Measurements from ENCODE around the gene MOCS1.

GRCh38 chr6:39935241-39935640, 979 bp upstream of the MOCS1 start:
- no peak for TF ChIP-seq EZH2 (IDR thresholded peaks at IDR 0.05; ENCODE audit: low read length, missing control alignments)
- TF ChIP-seq, protein P1, sequence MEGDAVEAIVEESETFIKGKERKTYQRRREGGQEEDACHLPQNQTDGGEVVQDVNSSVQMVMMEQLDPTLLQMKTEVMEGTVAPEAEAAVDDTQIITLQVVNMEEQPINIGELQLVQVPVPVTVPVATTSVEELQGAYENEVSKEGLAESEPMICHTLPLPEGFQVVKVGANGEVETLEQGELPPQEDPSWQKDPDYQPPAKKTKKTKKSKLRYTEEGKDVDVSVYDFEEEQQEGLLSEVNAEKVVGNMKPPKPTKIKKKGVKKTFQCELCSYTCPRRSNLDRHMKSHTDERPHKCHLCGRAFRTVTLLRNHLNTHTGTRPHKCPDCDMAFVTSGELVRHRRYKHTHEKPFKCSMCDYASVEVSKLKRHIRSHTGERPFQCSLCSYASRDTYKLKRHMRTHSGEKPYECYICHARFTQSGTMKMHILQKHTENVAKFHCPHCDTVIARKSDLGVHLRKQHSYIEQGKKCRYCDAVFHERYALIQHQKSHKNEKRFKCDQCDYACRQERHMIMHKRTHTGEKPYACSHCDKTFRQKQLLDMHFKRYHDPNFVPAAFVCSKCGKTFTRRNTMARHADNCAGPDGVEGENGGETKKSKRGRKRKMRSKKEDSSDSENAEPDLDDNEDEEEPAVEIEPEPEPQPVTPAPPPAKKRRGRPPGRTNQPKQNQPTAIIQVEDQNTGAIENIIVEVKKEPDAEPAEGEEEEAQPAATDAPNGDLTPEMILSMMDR (conservative IDR thresholded peaks at IDR 0.05 in 1 of 2, IDR thresholded peaks at IDR 0.05 in 1 of 2; ENCODE audit: low read depth in 1 of 2, low read length in 2 of 2), result no peak
